Measurements from ENCODE around the gene CCR3. TPM values are rescaled to one million over a fixed set of nuclear protein-coding genes. Genes with fewer than 3 reads are reported as not detected.
A peak's percentile ranks its signal among the peaks of the same experiment; 100 is the strongest.

The CCR3 gene
- total RNA-seq, 2 donors from 2014 or later = 0.23 to 0.37 TPM

DNA sequence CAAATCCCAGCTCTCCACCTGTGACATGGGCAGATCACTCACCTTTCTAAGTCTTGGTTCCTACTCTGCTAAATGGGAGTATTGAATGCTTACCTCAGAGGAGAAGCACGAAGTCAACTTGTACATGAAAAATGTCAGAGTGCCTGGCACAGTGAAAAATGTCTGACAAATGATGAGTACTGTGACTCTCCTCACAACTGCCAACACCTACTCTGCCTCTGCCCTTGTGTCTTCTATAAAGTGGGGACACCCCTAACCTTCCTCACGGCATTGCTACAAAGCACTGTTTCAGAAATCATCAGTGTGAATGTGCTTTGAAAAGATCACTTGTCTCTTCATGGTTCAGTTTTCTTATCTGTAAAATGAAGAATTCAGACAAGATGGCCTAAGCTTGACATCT, 33.2 kb upstream of the CCR3 start:
- H3K9me3 ChIP-seq (ENCODE audit: control insufficient read depth, low read length, poor library complexity, severe bottlenecking) = no peaks in the 10 kb centered on the region
- Mint-ChIP-seq H3K4me1 (peaks cover 21% of the 10 kb centered on the region), H3K27me3 (no peaks in the 10 kb centered on the region), H3K36me3 (ENCODE audit: low read depth) (no peaks in the 10 kb centered on the region), H3K27ac (peak overlapping the region; percentile 79), H3K4me3 (no peak overlapping the region)
- ATAC-seq (no peak), DNase-seq (no peak)

- Mint-ChIP-seq H3K4me3 (no peak overlapping the region), H3K4me1 (peaks cover 21% of the 10 kb centered on the region), H3K27me3 (no peaks in the 10 kb centered on the region), H3K27ac (peak overlapping the region; percentile 79), H3K36me3 (ENCODE audit: low read depth) (no peaks in the 10 kb centered on the region)
- DNase-seq = no peak
- no peaks in the 10 kb centered on the region for H3K9me3 ChIP-seq (ENCODE audit: control insufficient read depth, low read length, poor library complexity, severe bottlenecking)
- no peak for ATAC-seq
Observed at GRCh38 chr3:46209746-46210470, 32.4 kb upstream of the CCR3 start.

DNA sequence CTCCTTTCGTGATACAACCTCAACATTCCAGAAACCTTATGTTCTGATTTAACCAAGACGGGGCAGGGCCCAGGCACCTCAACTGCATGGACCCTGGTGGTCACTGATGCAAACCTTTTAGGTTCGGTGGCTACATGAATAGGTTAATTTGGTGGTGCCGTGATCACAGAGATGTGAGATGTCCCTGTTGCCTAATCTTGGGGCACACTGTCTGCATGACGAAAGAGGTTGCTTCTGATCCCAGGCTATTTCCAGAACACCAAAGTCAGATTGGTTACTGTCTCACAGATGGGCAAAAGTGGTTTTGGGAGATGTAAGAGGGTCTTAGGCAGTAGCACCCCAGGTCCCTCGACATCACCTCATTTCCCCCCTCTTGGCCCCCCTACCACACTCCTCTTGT, 30.2 kb upstream of the CCR3 start:
- no peaks in the 10 kb centered on the region for H3K27me3 Mint-ChIP-seq

DNA sequence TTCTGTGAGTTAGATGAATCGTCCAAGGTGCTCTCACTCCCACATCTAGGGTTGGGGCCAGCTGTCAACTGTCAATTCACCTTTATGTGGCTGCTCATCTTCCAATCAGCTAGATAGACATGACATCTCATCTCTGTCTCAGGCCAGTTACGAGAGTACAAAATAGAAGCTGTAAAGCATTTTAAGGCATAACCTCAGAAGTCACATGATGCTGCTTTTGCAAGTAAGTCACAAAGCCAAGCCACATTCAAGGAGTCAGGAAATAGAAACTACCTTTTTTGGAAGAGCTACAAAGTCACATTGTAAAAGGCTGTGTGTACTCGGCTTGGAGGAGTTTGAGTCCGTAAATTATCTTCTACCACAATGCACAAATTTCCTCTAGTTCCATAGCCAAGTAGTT, 29.1 kb upstream of the CCR3 start:
- peak; percentile 84 for ATAC-seq
- Mint-ChIP-seq H3K36me3 (ENCODE audit: low read depth) (no peaks in the 10 kb centered on the region), H3K4me3 (no peak overlapping the region), H3K27ac (no peak overlapping the region), H3K27me3 (no peaks in the 10 kb centered on the region), H3K4me1 (peaks cover 13% of the 10 kb centered on the region)
- H3K9me3 ChIP-seq (ENCODE audit: control insufficient read depth, low read length, poor library complexity, severe bottlenecking) = no peaks in the 10 kb centered on the region
- no peak for DNase-seq

More for the DNA sequence above, 30.2 kb upstream of the CCR3 start:
- Mint-ChIP-seq H3K27ac (no peak overlapping the region), H3K4me3 (no peak overlapping the region), H3K4me1 (peaks cover 18% of the 10 kb centered on the region), H3K36me3 (ENCODE audit: low read depth) (no peaks in the 10 kb centered on the region)
- no peak for ATAC-seq
- DNase-seq = no peak
- no peaks in the 10 kb centered on the region for H3K9me3 ChIP-seq (ENCODE audit: control insufficient read depth, low read length, poor library complexity, severe bottlenecking)

GRCh38 chr3:46214751-46215352, 27.4 kb upstream of the CCR3 start:
- DNase-seq (no peak), ATAC-seq (no peak)
- no peaks in the 10 kb centered on the region for H3K9me3 ChIP-seq (ENCODE audit: control insufficient read depth, low read length, poor library complexity, severe bottlenecking)
- no peak overlapping the region for H3K4me3 Mint-ChIP-seq
- H3K27ac Mint-ChIP-seq = no peak overlapping the region
- H3K36me3 Mint-ChIP-seq (ENCODE audit: low read depth) = no peaks in the 10 kb centered on the region
- H3K27me3 Mint-ChIP-seq = no peaks in the 10 kb centered on the region
- H3K4me1 Mint-ChIP-seq = no peaks in the 10 kb centered on the region

- ATAC-seq (no peak), DNase-seq (no peak)
- no peaks in the 10 kb centered on the region for H3K36me3 Mint-ChIP-seq (ENCODE audit: low read depth)
- H3K4me3 Mint-ChIP-seq = no peak overlapping the region
- no peak overlapping the region for H3K27ac Mint-ChIP-seq
- H3K4me1 Mint-ChIP-seq = no peaks in the 10 kb centered on the region
- no peaks in the 10 kb centered on the region for H3K27me3 Mint-ChIP-seq
- H3K9me3 ChIP-seq (ENCODE audit: control insufficient read depth, low read length, poor library complexity, severe bottlenecking) = no peaks in the 10 kb centered on the region
Observed at GRCh38 chr3:46215810-46216414, 26.3 kb upstream of the CCR3 start.

GRCh38 chr3:46218196-46218709, 24.0 kb upstream of the CCR3 start:
- H3K9me3 ChIP-seq (ENCODE audit: control insufficient read depth, low read length, poor library complexity, severe bottlenecking) = no peaks in the 10 kb centered on the region
- peaks cover 4% of the 10 kb centered on the region for H3K4me1 Mint-ChIP-seq
- no peaks in the 10 kb centered on the region for H3K27me3 Mint-ChIP-seq
- no peaks in the 10 kb centered on the region for H3K36me3 Mint-ChIP-seq (ENCODE audit: low read depth)
- H3K27ac Mint-ChIP-seq = no peak overlapping the region
- no peak overlapping the region for H3K4me3 Mint-ChIP-seq
- DNase-seq (no peak), ATAC-seq (no peak)

DNA sequence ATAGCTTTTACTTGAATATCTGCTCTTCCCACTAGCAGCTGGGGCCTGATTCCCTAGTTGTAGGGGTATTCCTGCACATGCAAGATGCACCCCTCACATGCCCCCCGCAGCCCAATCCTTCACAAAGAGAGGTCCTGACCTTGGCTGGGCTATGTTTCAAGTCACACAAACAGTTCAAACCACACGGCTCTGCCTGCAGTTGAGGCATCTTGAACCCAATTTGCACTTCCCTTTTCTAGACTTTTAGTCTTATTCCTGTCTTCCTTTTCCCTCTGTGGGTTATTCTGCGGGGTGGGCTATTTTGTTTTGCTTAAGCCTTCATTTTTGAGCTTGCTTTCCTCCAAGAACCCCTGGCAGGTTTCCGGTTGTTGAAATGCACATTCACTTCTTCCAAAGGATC, 20.9 kb upstream of the CCR3 start:
- Mint-ChIP-seq H3K27me3 (peaks cover 5% of the 10 kb centered on the region), H3K4me3 (no peak overlapping the region), H3K4me1 (peaks cover 6% of the 10 kb centered on the region), H3K36me3 (ENCODE audit: low read depth) (no peaks in the 10 kb centered on the region), H3K27ac (no peak overlapping the region)
- no peak for ATAC-seq
- no peaks in the 10 kb centered on the region for H3K9me3 ChIP-seq (ENCODE audit: control insufficient read depth, low read length, poor library complexity, severe bottlenecking)
- no peak for DNase-seq

- H3K9me3 ChIP-seq (ENCODE audit: control insufficient read depth, low read length, poor library complexity, severe bottlenecking) = no peaks in the 10 kb centered on the region
- Mint-ChIP-seq H3K27me3 (peaks cover 5% of the 10 kb centered on the region), H3K4me1 (peaks cover 6% of the 10 kb centered on the region), H3K36me3 (ENCODE audit: low read depth) (no peaks in the 10 kb centered on the region), H3K4me3 (no peak overlapping the region), H3K27ac (no peak overlapping the region)
- ATAC-seq (no peak), DNase-seq (no peak)
Observed at GRCh38 chr3:46221938-46222337, 20.3 kb upstream of the CCR3 start.

DNA sequence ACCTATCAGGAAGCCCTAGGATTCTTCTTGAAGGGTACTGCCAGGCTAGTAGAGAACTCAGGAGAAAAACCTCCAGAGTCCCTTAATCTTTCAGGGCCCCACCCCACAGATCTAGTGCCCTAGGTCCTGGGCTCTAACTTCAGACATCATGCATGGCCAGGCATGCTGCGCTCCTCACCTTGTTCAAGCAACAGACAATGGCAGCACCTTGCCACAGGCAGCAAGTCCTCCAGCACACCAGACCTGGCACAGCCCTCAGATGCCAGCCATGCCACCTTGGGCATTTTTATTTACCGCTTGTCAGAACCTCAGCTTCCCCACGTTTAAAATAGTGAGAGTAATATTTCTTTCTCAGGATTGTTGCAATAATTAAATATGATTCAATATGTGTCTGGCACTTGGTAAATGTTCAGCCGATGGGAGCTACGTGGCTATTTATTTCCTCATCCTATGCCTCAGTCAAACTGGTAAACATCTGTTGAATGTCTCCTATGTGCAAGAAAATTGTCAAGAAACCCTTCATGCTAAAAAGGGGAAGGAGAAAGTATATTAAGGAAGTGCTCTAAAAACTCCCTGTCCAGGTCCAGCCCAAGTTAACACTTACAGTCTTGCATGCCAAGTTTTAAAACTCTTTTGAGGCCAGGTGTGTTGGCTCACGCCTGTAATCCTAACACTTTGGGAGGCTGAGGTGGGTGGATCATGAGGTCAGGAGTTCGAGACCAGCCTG, 19.7 kb upstream of the CCR3 start:
- peak; percentile 28 for ATAC-seq
- Mint-ChIP-seq H3K36me3 (ENCODE audit: low read depth) (no peaks in the 10 kb centered on the region), H3K27me3 (peaks cover 5% of the 10 kb centered on the region), H3K27ac (no peak overlapping the region), H3K4me1 (peaks cover 6% of the 10 kb centered on the region), H3K4me3 (no peak overlapping the region)
- H3K9me3 ChIP-seq (ENCODE audit: control insufficient read depth, low read length, poor library complexity, severe bottlenecking) = no peaks in the 10 kb centered on the region
- DNase-seq = no peak

GRCh38 chr3:46228260-46229242, 13.7 kb upstream of the CCR3 start:
- Mint-ChIP-seq H3K27ac (no peak overlapping the region), H3K4me3 (no peak overlapping the region), H3K27me3 (peaks cover 28% of the 10 kb centered on the region), H3K4me1 (peaks cover 15% of the 10 kb centered on the region), H3K36me3 (ENCODE audit: low read depth) (peaks cover 7% of the 10 kb centered on the region)
- ATAC-seq (no peak), DNase-seq (no peak)
- no peaks in the 10 kb centered on the region for H3K9me3 ChIP-seq (ENCODE audit: control insufficient read depth, low read length, poor library complexity, severe bottlenecking)

GRCh38 chr3:46231323-46231722, 10.9 kb upstream of the CCR3 start:
- H3K9me3 ChIP-seq (ENCODE audit: control insufficient read depth, low read length, poor library complexity, severe bottlenecking) = no peaks in the 10 kb centered on the region
- Mint-ChIP-seq H3K4me3 (no peak overlapping the region), H3K27ac (no peak overlapping the region), H3K27me3 (peaks cover 29% of the 10 kb centered on the region), H3K36me3 (ENCODE audit: low read depth) (peaks cover 7% of the 10 kb centered on the region), H3K4me1 (peaks cover 14% of the 10 kb centered on the region)
- DNase-seq (no peak), ATAC-seq (no peak)
